GM12878 (cell line): ENCODE data around the gene P2RX2. TPM values are rescaled to one million over a fixed set of nuclear protein-coding genes. Genes with fewer than 3 reads are reported as not detected.

Experiments
- ATAC-seq: fragments of 200-7000 bp; cut with Tn5 transposase; 3 replicates; pipeline ENCODE4 v1.9.1; 2020; ENCODE audit warnings: mild to moderate bottlenecking, moderate library complexity
- BruUV-seq: library from RNA; stranded (reverse); fragments of 400-500 nt; replicated peaks from 2 replicates; lab custom pipeline; 2021; lab: Mats Ljungman, UMichigan
- CTCF ChIA-PET: fragments of 300-600 bp; sonication (Branson Sonifier 250); formaldehyde crosslinking; extraction: SDS; loops from one replicate; lab custom pipeline; 2021; ENCODE audit warnings: inconsistent platforms; lab: Yijun Ruan, JAX
- POLR2A ChIA-PET: fragments of 350-600 bp; formaldehyde crosslinking; extraction: SDS; loops from one replicate; lab custom pipeline; 2021; ENCODE audit warnings: inconsistent platforms; lab: Charles Lee
- RAD21 ChIA-PET: fragments of 300-600 bp; sonication (Branson Sonifier 250); formaldehyde crosslinking; loops from one replicate; lab custom pipeline; 2023; ENCODE audit warnings: antibody characterized with exemption; ENCODE audit not compliant: unreplicated experiment; lab: Charles Lee
- SMC1A ChIA-PET: fragments of 300-600 bp; sonication (Branson Sonifier 250); formaldehyde crosslinking; loops from one replicate; lab custom pipeline; 2023; ENCODE audit not compliant: unreplicated experiment, uncharacterized antibody; lab: Charles Lee
- DNase-seq: peaks from one replicate; pipeline ENCODE4 v3.0.0-alpha.2; 2011; ENCODE audit warnings: low read depth, low spot score
- FAIRE-seq: peaks from 3 replicates; lab custom pipeline; 2011; peaks lifted over from hg19 to GRCh38; lab: Jason Lieb, UNC
- H2AFZ ChIP-seq: 2 replicates; pipeline ENCODE4 v1.6.0; 2011; ENCODE audit warnings: low read depth, low read length, control low read depth; ENCODE audit not compliant: control insufficient read depth
- H3K27ac ChIP-seq: 2 replicates; pipeline ENCODE4 v1.5.1; 2011; ENCODE audit warnings: control low read depth; ENCODE audit not compliant: control insufficient read depth, insufficient read depth
- H3K27me3 ChIP-seq, 2 experiments: replicated peaks in 1 of 2; 2 replicates each; pipeline versions ENCODE4 v1.6.0 to v1.6.1; 2011; ENCODE audit warnings: low read length in 1 of 2; ENCODE audit not compliant: control insufficient read depth in 2 of 2, insufficient read depth in 2 of 2
- H3K36me3 ChIP-seq, 2 experiments: 2 replicates each; pipeline ENCODE4 v1.5.1; 2011; ENCODE audit warnings: low read length in 1 of 2; ENCODE audit not compliant: control insufficient read depth in 2 of 2, insufficient read depth in 2 of 2
- H3K4me1 ChIP-seq: 2 replicates; pipeline ENCODE4 v1.6.1; 2011; ENCODE audit warnings: mild to moderate bottlenecking, low read length, moderate library complexity, mixed read lengths; ENCODE audit not compliant: control insufficient read depth, insufficient read depth
- H3K4me2 ChIP-seq: 2 replicates; pipeline ENCODE4 v1.6.0; 2011; ENCODE audit warnings: control low read depth; ENCODE audit not compliant: control insufficient read depth, insufficient read depth
- H3K4me3 ChIP-seq: fragments of 200-600 bp; sonication (generic); 2 replicates; pipeline ENCODE4 v1.5.1; 2016
- H3K79me2 ChIP-seq: 2 replicates; pipeline ENCODE4 v1.6.0; 2011; ENCODE audit warnings: low read length; ENCODE audit not compliant: control insufficient read depth, insufficient read depth
- H3K9ac ChIP-seq: 2 replicates; pipeline ENCODE4 v1.8.0; 2011; ENCODE audit warnings: low read length, control low read depth, mixed read lengths; ENCODE audit not compliant: control insufficient read depth, insufficient read depth
- H3K9me3 ChIP-seq: replicated peaks from 3 replicates; pipeline ENCODE4 v1.5.1; 2011; ENCODE audit warnings: mild to moderate bottlenecking, low read length; ENCODE audit not compliant: control insufficient read depth, insufficient read depth
- H4K20me1 ChIP-seq: 2 replicates; pipeline ENCODE4 v1.6.0; 2011; ENCODE audit not compliant: control insufficient read depth, insufficient read depth
- CHD2 ChIP-seq: IDR thresholded peaks from 2 replicates; pipeline ENCODE4 v1.6.1; 2011; ENCODE audit warnings: low read depth, low read length, improper control_type of control experiment, borderline replicate concordance
- CREB1 ChIP-seq: IDR thresholded peaks from 2 replicates; pipeline ENCODE4 v1.6.1; 2012; ENCODE audit warnings: low read depth, mild to moderate bottlenecking, inconsistent platforms
- GABPA ChIP-seq: IDR thresholded peaks from 2 replicates; pipeline ENCODE4 v1.6.1; 2014; ENCODE audit warnings: antibody characterized with exemption, low read depth, mild to moderate bottlenecking, inconsistent platforms
- LARP7 ChIP-seq: fragments of 450-650 bp; IDR thresholded peaks from 2 replicates; pipeline ENCODE4 v1.6.1; 2017; ENCODE audit warnings: mild to moderate bottlenecking
- MEF2B ChIP-seq: fragments of 450-650 bp; IDR thresholded peaks from 2 replicates; pipeline ENCODE4 v1.6.1; 2018; ENCODE audit warnings: mild to moderate bottlenecking, moderate library complexity; ENCODE audit not compliant: partially characterized antibody, poor library complexity, severe bottlenecking
- MTA2 ChIP-seq: fragments of 450-650 bp; IDR thresholded peaks from 2 replicates; pipeline ENCODE4 v1.6.1; 2016; ENCODE audit warnings: low read depth, mild to moderate bottlenecking, moderate library complexity
- MTA3 ChIP-seq: IDR thresholded peaks from 2 replicates; pipeline ENCODE4 v1.6.1; 2012; ENCODE audit warnings: low read length, inconsistent platforms, borderline replicate concordance
- MXI1 ChIP-seq: fragments of 150-350 bp; IDR thresholded peaks from 2 replicates; pipeline ENCODE4 v1.6.1; 2011; ENCODE audit warnings: low read depth, mild to moderate bottlenecking, inconsistent platforms, low read length, improper control_type of control experiment
- MYC ChIP-seq: IDR thresholded peaks from 2 replicates; pipeline ENCODE4 v1.6.1; 2011; ENCODE audit warnings: mild to moderate bottlenecking, low read length, moderate library complexity, inconsistent platforms; ENCODE audit not compliant: insufficient read depth, insufficient replicate concordance, insufficient read length, severe bottlenecking
- NFIC ChIP-seq: IDR thresholded peaks from 2 replicates; pipeline ENCODE4 v1.6.1; 2012; ENCODE audit warnings: low read depth, mild to moderate bottlenecking, inconsistent platforms, low read length, moderate library complexity
- RCOR1 ChIP-seq: conservative IDR thresholded peaks from 2 replicates; pipeline ENCODE4 v1.6.1; 2012; ENCODE audit warnings: low read depth, low read length, improper control_type of control experiment
- STAT1 ChIP-seq: fragments of 450-650 bp; conservative IDR thresholded peaks from 2 replicates; pipeline ENCODE4 v1.6.1; 2014; ENCODE audit warnings: antibody characterized with exemption, mild to moderate bottlenecking
- SUZ12 ChIP-seq: fragments of 200-600 bp; sonication (generic); IDR thresholded peaks from one replicate; pipeline ENCODE4 v1.6.1; 2018; ENCODE audit warnings: antibody characterized with exemption, mild to moderate bottlenecking; ENCODE audit not compliant: unreplicated experiment
- ZNF217 ChIP-seq: fragments of 450-650 bp; IDR thresholded peaks from 2 replicates; pipeline ENCODE4 v1.6.1; 2017; ENCODE audit warnings: antibody characterized with exemption, mild to moderate bottlenecking
- ZNF274 ChIP-seq: IDR thresholded peaks from one replicate; pipeline ENCODE4 v1.8.0; 2011; ENCODE audit not compliant: insufficient read length, insufficient read depth
- WGBS: methylation state at CpG from one replicate; pipeline ENCODE4 v1.1.6; 2016; ENCODE audit warnings: low lambda C conversion rate; ENCODE audit not compliant: insufficient replicate concordance, insufficient coverage; ENCODE audit errors: missing lambda C conversion rate; 5-methylcytosine and 5-hydroxymethylcytosine counted together
- in situ Hi-C: fragments of 300-500 bp; cut with MboI; formaldehyde crosslinking; loops from 9 replicates; pipeline ENCODE4 v1.14.3; 2018; ENCODE audit warnings: mixed read lengths
- intact Hi-C: fragments of 100-400 bp; cut with micrococcal nuclease; formaldehyde crosslinking; loops from one replicate; pipeline ENCODE4 v1.14.2; 2022; ENCODE audit not compliant: unreplicated experiment
- polyA plus RNA-seq, 11 experiments: library from polyadenylated mRNA; depleted of rRNA in 4 of 11; unstranded in 6 of 11; stranded (reverse) in 5 of 11; fragments of >200 nt; fragmentation: Nextera tagmentation in 4 of 11; fragmentation: Illumina TruSeq in 1 of 11; extraction: Ambion mirVana in 4 of 11; extraction: Trizol in 1 of 11; gene quantifications; 1 replicate in 1 of 11; 2 replicates in 10 of 11; pipeline versions ENCODE4 v1.2.1 to v1.2.3, GENCODE V29; 2011 to 2016; ENCODE audit warnings: inconsistent platforms in 2 of 11, missing spikeins in 2 of 11, low read depth in 1 of 11
- total RNA-seq, 4 experiments: library from RNA; depleted of rRNA in 3 of 4; stranded (reverse); fragments of >200 nt in 3 of 4; fragmentation: Illumina TruSeq in 1 of 4; extraction: Trizol in 1 of 4; gene quantifications; 2 replicates each; pipeline versions ENCODE4 v1.2.1 to v1.2.3, GENCODE V29; 2013 to 2021
- TF ChIP-seq, protein P1 (sequence below): fragments of 450-650 bp; IDR thresholded peaks from 2 replicates; pipeline ENCODE4 v1.6.1; 2017; ENCODE audit warnings: mild to moderate bottlenecking
- TF ChIP-seq, protein P2 (sequence below): fragments of 450-650 bp; IDR thresholded peaks from 2 replicates; pipeline ENCODE4 v1.6.1; 2016; ENCODE audit warnings: mild to moderate bottlenecking

P2RX2 gene
- total and polyA plus RNA-seq, 10 of the 15 experiments (the other 5 are each of a cell fraction or from before 2014, with no cell fraction given): not detected

DNA sequence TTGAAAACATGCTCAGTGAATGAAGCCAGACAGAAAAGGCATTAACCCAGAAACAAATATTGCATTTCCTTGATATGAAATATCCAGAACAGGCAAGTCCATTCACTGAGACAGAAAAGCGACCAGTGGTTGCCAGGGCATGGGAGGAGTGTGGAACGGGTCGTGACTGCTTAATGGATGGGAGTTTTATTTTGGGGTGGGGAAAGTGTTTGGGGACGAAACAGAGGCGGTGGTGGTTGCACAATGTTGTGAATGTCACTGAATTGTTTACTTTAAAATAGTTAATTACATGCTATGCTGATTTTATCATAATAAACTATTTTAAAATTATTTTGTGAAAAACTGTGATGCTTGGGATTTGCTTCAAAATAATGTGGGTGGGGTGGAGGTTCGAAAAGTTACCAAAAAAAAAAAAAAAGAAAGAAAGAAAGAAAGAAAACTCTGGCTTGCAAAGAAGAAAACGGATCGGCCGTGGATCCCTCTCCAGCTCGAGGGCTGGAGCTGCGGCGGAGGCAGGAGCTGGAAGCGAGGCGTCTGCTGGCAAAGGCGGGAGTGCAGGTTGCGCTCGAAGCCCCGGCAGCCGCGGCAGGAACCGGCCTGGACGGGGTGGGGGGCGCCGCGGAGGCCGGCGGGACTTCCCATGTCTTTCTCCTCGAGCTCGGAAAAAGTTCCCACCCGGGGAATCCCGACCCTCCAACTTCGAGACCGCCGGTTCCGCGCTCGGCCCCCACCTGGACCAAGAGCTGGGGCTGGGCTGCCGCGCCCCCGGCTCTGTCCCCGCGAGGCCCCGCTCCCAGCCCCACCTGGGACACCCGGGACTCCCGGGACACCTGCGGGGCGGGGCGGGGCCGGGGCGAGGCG lies 524 bp upstream of the P2RX2 start (continued):
- TF ChIP-seq MYC: no peak

DNA sequence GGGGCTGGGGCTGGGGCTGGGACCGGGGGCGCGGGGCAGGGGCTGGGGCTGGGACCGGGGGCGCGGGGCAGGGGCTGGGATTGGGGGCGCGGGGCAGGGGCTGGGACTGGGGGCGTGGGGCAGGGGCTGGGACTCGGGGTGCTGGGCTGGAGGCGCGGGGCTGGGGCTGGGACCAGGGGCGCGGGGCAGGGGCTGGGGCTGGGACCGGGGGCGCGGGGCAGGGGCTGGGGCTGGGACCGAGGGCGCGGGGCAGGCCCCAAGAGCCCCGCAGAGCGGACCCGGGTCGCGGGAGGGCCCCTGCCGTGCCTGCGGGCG lies 452 bp downstream of the P2RX2 start:
- Histone ChIP-seq H3K79me2 (no peaks in the 10 kb centered on the region), H3K9me3 (peaks cover 10% of the 10 kb centered on the region), H3K9ac (no peak overlapping the region), H3K4me1 (no peaks in the 10 kb centered on the region), H3K4me3 (no peak overlapping the region), H3K4me2 (no peak overlapping the region), H2AFZ (no peak overlapping the region), H3K27me3 (no peaks in the 10 kb centered on the region), H4K20me1 (no peaks in the 10 kb centered on the region), H3K36me3 (peaks cover 0 to 3% of the 10 kb centered on the region in 2 experiments; a peak in 3 of 4 replicates), H3K27ac (no peak overlapping the region)
- POLR2A ChIA-PET: no interaction called here
- in situ Hi-C loops (no loop called here), intact Hi-C loops (no loop called here)
- RAD21 ChIA-PET: no interaction called here
- FAIRE-seq (no peak), ATAC-seq (no peak), DNase-seq (no peak)
- SMC1A ChIA-PET: no interaction called here
- no CpG with 5 or more reads among the region's 28 CpGs for WGBS
- CTCF ChIA-PET: no interaction called here
- TF ChIP-seq ZNF274 (no peak), SUZ12 (no peak), GABPA (no peak), MEF2B (no peak), CHD2 (no peak), MTA2 (no peak), LARP7 (no peak), NFIC (no peak), RCOR1 (no peak), STAT1 (no peak), MXI1 (no peak), CREB1 (no peak), ZNF217 (no peak), MTA3 (no peak)
- TF ChIP-seq, protein P1, sequence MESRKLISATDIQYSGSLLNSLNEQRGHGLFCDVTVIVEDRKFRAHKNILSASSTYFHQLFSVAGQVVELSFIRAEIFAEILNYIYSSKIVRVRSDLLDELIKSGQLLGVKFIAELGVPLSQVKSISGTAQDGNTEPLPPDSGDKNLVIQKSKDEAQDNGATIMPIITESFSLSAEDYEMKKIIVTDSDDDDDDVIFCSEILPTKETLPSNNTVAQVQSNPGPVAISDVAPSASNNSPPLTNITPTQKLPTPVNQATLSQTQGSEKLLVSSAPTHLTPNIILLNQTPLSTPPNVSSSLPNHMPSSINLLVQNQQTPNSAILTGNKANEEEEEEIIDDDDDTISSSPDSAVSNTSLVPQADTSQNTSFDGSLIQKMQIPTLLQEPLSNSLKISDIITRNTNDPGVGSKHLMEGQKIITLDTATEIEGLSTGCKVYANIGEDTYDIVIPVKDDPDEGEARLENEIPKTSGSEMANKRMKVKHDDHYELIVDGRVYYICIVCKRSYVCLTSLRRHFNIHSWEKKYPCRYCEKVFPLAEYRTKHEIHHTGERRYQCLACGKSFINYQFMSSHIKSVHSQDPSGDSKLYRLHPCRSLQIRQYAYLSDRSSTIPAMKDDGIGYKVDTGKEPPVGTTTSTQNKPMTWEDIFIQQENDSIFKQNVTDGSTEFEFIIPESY: no peak
- TF ChIP-seq, protein P2, sequence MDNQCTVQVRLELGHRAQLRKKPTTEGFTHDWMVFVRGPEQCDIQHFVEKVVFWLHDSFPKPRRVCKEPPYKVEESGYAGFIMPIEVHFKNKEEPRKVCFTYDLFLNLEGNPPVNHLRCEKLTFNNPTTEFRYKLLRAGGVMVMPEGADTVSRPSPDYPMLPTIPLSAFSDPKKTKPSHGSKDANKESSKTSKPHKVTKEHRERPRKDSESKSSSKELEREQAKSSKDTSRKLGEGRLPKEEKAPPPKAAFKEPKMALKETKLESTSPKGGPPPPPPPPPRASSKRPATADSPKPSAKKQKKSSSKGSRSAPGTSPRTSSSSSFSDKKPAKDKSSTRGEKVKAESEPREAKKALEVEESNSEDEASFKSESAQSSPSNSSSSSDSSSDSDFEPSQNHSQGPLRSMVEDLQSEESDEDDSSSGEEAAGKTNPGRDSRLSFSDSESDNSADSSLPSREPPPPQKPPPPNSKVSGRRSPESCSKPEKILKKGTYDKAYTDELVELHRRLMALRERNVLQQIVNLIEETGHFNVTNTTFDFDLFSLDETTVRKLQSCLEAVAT: no peak
- BruUV-seq: no TSS peak
